ENCODE data around the gene GINS2.

The GINS2 gene

GRCh38 chr16:85688586-85689284 is at the start of gene GINS2:
Gene GINS2 (minus strand): TSS chr16:85688954. CDS start chr16:85688898, 56 bp downstream.
- TF ChIP-seq CTCF (IDR thresholded peaks at IDR 0.05; ENCODE audit: low read depth, low read length) = no peak
- H3K27ac ChIP-seq = peak within 1 kb of the TSS; percentile 84
- no peaks in the 10 kb centered on the region for H3K9me3 ChIP-seq (ENCODE audit: severe bottlenecking)
- H3K27me3 ChIP-seq (ENCODE audit: insufficient read depth, low read depth, severe bottlenecking) = no peaks in the 10 kb centered on the region
- H3K4me3 ChIP-seq (ENCODE audit: low read depth, low read length) = peak within 1 kb of the TSS; percentile 69
- DNase-seq = peak; percentile 83
- peaks cover 8% of the 10 kb centered on the region; the same call in 1 of the 2 replicates for H3K36me3 ChIP-seq

- Histone ChIP-seq H3K9me3 (ENCODE audit: severe bottlenecking) (no peaks in the 10 kb centered on the region), H3K27me3 (ENCODE audit: insufficient read depth, low read depth, severe bottlenecking) (no peaks in the 10 kb centered on the region), H3K27ac (no peak overlapping the region), H3K36me3 (no peaks in the 10 kb centered on the region), H3K4me3 (ENCODE audit: low read depth, low read length) (no peak overlapping the region)
- TF ChIP-seq CTCF (IDR thresholded peaks at IDR 0.05; ENCODE audit: low read depth, low read length) = no peak
- no peak for DNase-seq
These were observed 48.2 kb upstream of the GINS2 start for GRCh38 chr16:85736921-85737320.

- DNase-seq = no peak
- TF ChIP-seq CTCF (IDR thresholded peaks at IDR 0.05; ENCODE audit: low read depth, low read length) = no peak
- Histone ChIP-seq H3K4me3 (ENCODE audit: low read depth, low read length) (no peak overlapping the region), H3K27me3 (ENCODE audit: insufficient read depth, low read depth, severe bottlenecking) (no peaks in the 10 kb centered on the region), H3K27ac (no peak overlapping the region), H3K9me3 (ENCODE audit: severe bottlenecking) (no peaks in the 10 kb centered on the region), H3K36me3 (no peaks in the 10 kb centered on the region)
These were observed 47.2 kb upstream of the GINS2 start for GRCh38 chr16:85735946-85736345.

- TF ChIP-seq CTCF (IDR thresholded peaks at IDR 0.05; ENCODE audit: low read depth, low read length) = no peak
- Histone ChIP-seq H3K9me3 (ENCODE audit: severe bottlenecking) (no peaks in the 10 kb centered on the region), H3K27me3 (ENCODE audit: insufficient read depth, low read depth, severe bottlenecking) (no peaks in the 10 kb centered on the region), H3K36me3 (no peaks in the 10 kb centered on the region), H3K4me3 (ENCODE audit: low read depth, low read length) (no peak overlapping the region), H3K27ac (no peak overlapping the region)
- DNase-seq = no peak
These were observed 46.5 kb upstream of the GINS2 start for GRCh38 chr16:85735225-85735635.

GRCh38 chr16:85734311-85735017 is 45.7 kb upstream of the GINS2 start:
- Histone ChIP-seq H3K27me3 (ENCODE audit: insufficient read depth, low read depth, severe bottlenecking) (no peaks in the 10 kb centered on the region), H3K9me3 (ENCODE audit: severe bottlenecking) (no peaks in the 10 kb centered on the region), H3K27ac (no peak overlapping the region), H3K36me3 (no peaks in the 10 kb centered on the region), H3K4me3 (ENCODE audit: low read depth, low read length) (no peak overlapping the region)
- DNase-seq = no peak
- no peak for TF ChIP-seq CTCF (IDR thresholded peaks at IDR 0.05; ENCODE audit: low read depth, low read length)

All from WERI-Rb-1 (cell line).